GM18909 (cell line): ENCODE data around the gene RAPGEF1.

ENCODE experiments used
- ATAC-seq: cut with Tn5 transposase; IDR thresholded peaks from one replicate; pipeline ENCODE4 v1.9.1; 2021; ENCODE audit warnings: mild to moderate bottlenecking; ENCODE audit not compliant: unreplicated experiment, poor library complexity

Gene RAPGEF1

GRCh38 chr9:131616983-131617604, 122.8 kb downstream of the RAPGEF1 start:
- ATAC-seq, result no peak

- ATAC-seq, result no peak
Observed at GRCh38 chr9:131614340-131614915, 125.4 kb downstream of the RAPGEF1 start.

DNA sequence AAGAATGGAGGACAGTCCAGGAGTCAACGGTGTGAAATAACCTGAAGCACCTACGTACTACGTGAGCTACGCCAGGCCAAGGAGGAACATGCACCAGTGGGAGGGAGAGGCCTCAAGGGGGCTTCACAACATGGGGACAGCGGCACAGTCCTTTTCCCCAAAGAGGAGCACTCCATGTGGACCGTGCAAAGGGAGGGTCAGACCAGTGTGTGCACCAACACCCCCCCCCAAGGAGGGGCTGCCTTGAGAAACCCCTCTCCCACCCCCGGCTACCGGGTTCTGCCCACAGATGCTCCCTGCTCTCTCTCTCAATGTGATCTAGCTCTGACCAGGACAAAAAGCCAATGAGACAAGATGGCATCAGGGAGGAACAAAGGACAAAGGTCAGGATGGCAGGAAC, 126.0 kb downstream of the RAPGEF1 start:
- no peak for ATAC-seq

DNA sequence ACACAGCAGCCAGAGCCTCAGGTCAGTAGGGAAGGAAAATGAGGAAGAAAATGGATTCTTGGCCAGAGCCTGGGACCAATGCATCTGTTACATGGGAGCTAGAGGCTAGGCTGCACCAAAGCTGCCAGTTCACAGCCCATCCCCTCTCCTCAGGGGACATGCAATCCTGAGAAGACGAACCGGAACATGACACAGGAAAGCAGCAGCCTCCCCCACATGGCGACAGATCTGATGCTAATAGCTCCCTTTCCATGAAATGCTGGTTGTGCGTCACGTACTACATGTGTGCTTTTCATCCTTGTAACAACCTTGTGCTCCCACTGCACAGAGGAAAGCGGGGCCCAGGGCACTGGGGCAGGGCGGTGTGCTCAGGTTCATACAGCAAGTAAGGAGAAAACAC, 127.0 kb downstream of the RAPGEF1 start:
- no peak for ATAC-seq

DNA sequence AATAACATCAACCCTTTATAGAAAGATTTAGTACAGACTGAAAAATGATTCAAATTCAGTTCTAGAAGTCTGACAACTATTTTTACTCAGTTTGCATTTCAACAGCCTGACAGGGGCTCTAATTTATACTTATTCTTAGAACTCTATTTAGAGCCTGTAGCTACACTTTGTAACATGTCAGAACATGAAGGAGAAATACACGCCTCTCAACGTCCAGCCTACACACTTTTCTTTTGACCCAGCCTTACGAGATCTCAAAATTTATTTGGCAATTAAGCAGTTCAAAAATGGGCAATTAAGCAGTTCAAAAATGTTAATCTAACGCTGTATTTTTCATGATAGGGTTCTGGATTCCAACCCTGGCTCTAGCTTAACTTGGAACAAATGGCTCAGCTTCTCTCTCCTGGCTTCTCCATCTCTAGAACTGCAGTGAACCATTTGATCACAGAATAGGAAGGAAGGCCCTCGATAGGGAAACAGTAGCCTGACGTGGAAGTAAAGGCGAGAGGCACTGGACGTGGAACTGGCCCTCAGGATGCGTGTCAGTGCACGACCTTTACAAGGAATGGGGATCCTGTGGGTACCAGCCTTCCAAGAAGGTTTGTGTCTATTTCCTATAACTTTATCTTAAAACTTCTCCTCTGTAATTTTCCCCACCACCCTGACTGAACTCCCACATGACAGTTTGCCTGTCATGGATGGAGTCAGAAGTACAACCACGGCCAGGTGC, 128.1 kb downstream of the RAPGEF1 start:
- ATAC-seq, result no peak

DNA sequence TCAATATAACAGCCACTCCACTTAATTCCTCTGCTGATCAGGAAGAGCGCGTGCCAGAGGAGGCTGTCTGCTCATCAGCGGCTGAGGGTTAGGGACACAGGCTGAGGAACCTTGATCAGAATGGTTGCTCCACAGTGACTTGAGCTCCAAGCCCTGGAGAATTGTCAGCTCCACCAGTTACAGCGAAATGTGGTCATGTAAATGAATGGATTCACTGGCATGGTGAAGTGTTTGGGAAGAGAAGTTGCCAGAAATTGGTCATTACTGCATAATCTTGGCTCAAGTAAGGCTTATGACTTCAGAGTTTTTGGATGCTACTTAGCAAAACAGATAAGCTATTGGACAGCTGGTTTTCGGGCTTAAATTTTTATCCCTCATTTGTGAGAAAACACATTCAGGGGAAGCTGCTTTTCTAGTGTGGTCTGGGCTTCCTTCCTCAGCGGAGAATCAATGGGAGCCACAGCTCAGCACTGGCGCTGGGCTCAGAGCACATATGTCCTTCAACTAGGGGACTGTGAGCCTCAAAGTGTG, 129.6 kb downstream of the RAPGEF1 start:
- ATAC-seq, result no peak

DNA sequence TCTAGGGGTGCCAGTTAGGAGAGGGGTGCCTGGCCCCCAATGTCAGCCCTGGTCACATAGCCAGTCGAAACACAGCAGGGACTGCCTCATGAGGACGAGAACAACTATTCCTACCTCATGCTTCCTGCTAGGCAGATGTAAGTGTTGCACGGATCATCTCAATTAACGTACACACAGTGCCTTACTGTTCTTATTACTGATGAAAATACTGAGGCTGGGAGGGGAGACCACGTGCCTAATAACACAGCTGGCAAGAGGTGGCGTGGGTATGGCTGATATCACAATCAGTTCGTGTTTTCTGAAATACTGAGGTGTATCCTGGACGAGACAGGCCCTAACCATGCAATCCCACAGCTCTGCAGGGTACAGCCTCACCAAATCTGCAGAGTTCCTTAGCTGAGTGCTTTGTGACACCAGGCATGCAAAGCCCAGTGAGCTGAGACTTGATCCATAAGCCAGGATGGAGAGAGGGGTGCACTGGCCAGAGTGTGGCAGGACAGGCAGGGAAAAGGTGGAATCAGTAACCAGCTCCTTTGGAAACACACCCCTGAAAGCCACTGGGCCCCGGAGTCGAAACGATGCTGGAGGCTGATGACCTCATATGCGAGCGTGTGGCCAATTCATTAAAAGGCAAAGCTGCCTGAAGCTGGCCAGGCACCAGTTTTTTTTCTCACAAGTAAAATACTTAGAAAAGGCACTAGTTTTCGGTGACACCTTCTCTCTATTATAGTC, 130.6 kb downstream of the RAPGEF1 start:
- ATAC-seq, result no peak

GRCh38 chr9:131608493-131609037, 131.3 kb downstream of the RAPGEF1 start:
- no peak for ATAC-seq

DNA sequence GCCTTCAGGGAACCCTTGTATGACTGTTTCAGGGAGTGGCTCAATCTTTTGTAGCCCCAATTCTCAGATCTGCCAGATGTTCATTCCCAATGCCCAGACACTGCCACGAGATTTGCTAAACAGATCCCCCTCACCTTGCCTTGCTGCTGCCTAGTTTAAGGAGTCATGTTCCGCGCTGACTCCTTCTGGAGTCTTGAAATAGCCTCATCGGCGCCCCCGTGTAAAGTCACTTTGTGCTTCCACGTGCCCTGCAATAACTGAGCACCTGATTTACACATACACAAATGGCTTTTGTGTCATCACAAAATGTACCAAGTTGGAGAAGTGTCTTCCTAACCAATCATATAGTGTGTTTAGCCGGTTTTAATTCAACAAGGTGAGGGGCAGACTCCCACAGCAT, 132.3 kb downstream of the RAPGEF1 start:
- ATAC-seq, result no peak

DNA sequence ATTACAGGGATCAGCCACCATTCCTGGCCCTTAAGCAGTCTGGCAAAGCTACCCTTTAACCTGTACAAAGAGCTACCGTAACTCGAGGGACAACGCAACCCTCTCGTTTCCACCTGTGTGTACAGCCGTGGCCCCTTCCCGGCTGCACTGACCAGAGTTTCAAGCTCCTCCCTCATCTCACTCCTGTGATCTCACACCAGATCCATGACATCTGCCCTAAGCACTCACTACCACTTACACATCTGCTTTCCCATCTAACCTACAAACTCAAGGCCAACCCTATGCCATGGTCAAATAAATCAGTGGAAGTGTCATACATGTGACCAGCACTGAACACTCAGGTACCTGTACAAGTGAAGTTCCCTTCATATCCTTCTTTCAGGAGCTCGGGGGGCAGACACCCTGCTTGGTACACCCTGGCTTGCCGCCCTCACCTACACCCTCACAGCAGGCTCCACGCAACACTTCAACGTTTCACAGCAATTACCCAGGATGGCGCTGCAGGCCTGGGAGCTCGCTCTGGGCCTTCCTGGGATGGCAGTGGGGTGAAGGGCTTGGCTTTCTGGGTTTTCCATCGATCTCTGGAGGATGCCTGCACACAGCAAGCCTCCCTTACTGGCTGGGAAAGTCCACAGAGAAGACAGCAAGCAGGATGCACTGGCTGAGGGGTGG, 132.8 kb downstream of the RAPGEF1 start:
- ATAC-seq, result no peak

GRCh38 chr9:131605770-131606590, 133.9 kb downstream of the RAPGEF1 start:
- ATAC-seq, result no peak

- ATAC-seq, result no peak
Observed at GRCh38 chr9:131603711-131604439, 136.0 kb downstream of the RAPGEF1 start.

GRCh38 chr9:131603199-131603598, 136.7 kb downstream of the RAPGEF1 start:
- ATAC-seq, result no peak

- ATAC-seq, result no peak
Observed at GRCh38 chr9:131601683-131602181, 138.1 kb downstream of the RAPGEF1 start.

GRCh38 chr9:131598121-131598520, 141.8 kb downstream of the RAPGEF1 start:
- no peak for ATAC-seq

DNA sequence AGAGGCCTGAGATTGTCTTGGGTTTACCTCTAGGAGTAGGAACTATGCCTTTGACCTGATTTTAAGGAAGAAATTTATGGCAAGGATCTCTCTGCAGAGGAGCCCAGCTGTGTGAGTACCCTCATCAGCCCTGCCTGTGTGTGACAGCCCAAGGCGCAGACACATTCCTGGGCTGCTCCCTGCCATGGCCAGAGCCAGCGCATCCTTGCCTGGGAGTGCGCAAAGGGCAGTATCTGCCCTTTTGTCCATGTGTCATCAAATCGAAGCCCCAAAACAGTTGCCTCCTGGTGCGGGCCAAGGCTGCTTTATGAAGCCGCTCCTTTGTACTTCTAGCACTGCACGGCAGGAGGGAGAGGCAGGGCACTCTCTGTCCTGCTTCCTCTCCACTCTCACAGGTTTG, 142.6 kb downstream of the RAPGEF1 start:
- ATAC-seq, result no peak

- no peak for ATAC-seq
Observed at GRCh38 chr9:131596430-131596743, 143.5 kb downstream of the RAPGEF1 start.

DNA sequence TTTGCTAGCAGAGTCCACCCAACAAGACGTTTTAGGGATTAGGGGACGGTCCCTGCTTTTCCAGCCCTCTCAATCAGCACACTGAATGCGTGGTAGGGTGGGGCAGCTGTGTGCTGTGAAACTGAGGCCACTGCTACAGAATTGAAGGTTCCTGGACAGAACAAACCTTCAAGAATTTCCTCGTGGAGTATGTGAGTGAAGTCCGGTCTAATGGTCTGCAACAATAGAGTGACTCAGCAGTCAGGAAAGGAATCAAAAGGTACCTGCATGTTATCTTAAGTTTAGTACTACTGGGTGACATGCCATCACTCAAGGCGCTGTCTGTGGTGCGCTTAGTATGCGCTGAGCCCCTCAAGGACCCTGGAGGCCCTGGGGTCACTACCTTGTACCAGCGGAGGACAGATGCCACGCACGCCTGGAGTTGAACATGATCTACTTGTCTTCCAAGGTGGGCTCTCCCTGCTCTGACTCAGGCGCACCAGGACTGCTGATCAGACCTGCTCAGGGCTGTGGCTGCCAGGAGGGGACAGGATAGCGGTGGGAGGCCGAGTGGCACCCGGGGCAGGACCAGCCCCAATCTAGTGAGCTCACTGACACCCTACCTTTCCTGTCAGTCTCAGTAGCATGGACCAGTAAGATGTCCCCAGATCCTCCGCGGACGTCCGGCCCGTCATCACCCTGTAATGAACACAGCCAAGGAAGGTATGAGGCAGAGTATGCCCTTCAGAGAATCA, 144.0 kb downstream of the RAPGEF1 start:
- no peak for ATAC-seq
